ENCODE measurements around the gene ITGA4. TPM values are rescaled to one million over a fixed set of nuclear protein-coding genes. Genes with fewer than 3 reads are reported as not detected.

ITGA4 gene
- total RNA-seq, 1 experiment from 2014 or later, result 2.7 TPM

- H3K27ac Mint-ChIP-seq, result no peak overlapping the region
- TF ChIP-seq ZMAT4 (CRISPR knock-in tag; IDR thresholded peaks at IDR 0.05), result no peak
- TF ChIP-seq NFATC4 (CRISPR knock-in tag; IDR thresholded peaks at IDR 0.05), result no peak
- no peak for TF ChIP-seq CTCF (IDR thresholded peaks at IDR 0.05)
- TF ChIP-seq SOX15 (CRISPR knock-in tag; IDR thresholded peaks at IDR 0.05), result no peak
- no peak for TF ChIP-seq ZNF396 (CRISPR knock-in tag; IDR thresholded peaks at IDR 0.05; ENCODE audit: borderline replicate concordance)
- no peak for TF ChIP-seq RELA (CRISPR knock-in tag; IDR thresholded peaks at IDR 0.05; ENCODE audit: borderline replicate concordance)
- no peak for TF ChIP-seq ZBTB43 (CRISPR knock-in tag; IDR thresholded peaks at IDR 0.05)
- TF ChIP-seq CDX4 (CRISPR knock-in tag; IDR thresholded peaks at IDR 0.05; ENCODE audit: borderline replicate concordance), result no peak
- TF ChIP-seq ZNF416 (CRISPR knock-in tag; IDR thresholded peaks at IDR 0.05), result no peak
- no peak for TF ChIP-seq PREB (CRISPR knock-in tag; IDR thresholded peaks at IDR 0.05; ENCODE audit: borderline replicate concordance)
- no peak for TF ChIP-seq PRRX2 (CRISPR knock-in tag; IDR thresholded peaks at IDR 0.05)
- TF ChIP-seq FOXP1 (CRISPR knock-in tag; IDR thresholded peaks at IDR 0.05; ENCODE audit: borderline replicate concordance), result no peak
- no peak for TF ChIP-seq TEAD1 (CRISPR knock-in tag; IDR thresholded peaks at IDR 0.05)
- ChIA-PET CTCF (no interaction called here), POLR2A (no interaction called here)
- H3K4me1 Mint-ChIP-seq, result no peaks in the 10 kb centered on the region
- no peak overlapping the region for H3K4me3 Mint-ChIP-seq
- H3K36me3 Mint-ChIP-seq, result no peaks in the 10 kb centered on the region
- H3K9me3 Mint-ChIP-seq, result no peaks in the 10 kb centered on the region
- ATAC-seq (no peak), DNase-seq (ENCODE audit: low spot score) (no peak)
- no peaks in the 10 kb centered on the region for H3K27me3 Mint-ChIP-seq (ENCODE audit: low read depth)
Observed at GRCh38 chr2:181526014-181526413, 68.8 kb downstream of the ITGA4 start.

GRCh38 chr2:181527058-181527457, 69.9 kb downstream of the ITGA4 start:
- Mint-ChIP-seq H3K4me1 (no peaks in the 10 kb centered on the region), H3K36me3 (no peaks in the 10 kb centered on the region), H3K9me3 (no peaks in the 10 kb centered on the region), H3K4me3 (no peak overlapping the region), H3K27me3 (ENCODE audit: low read depth) (no peaks in the 10 kb centered on the region), H3K27ac (no peak overlapping the region)
- POLR2A ChIA-PET, result no interaction called here
- no peak for DNase-seq (ENCODE audit: low spot score)
- CTCF ChIA-PET, result no interaction called here
- no peak for ATAC-seq
- no peak for TF ChIP-seq TP53 (CRISPR knock-in tag; IDR thresholded peaks at IDR 0.05)
- no peak for TF ChIP-seq NR2C2 (CRISPR knock-in tag; IDR thresholded peaks at IDR 0.05)
- no peak for TF ChIP-seq ESRRA (CRISPR knock-in tag; IDR thresholded peaks at IDR 0.05; ENCODE audit: borderline replicate concordance)
- no peak for TF ChIP-seq CREB1 (CRISPR knock-in tag; IDR thresholded peaks at IDR 0.05)
- no peak for TF ChIP-seq ETV6 (CRISPR knock-in tag; IDR thresholded peaks at IDR 0.05)
- no peak for TF ChIP-seq MYBL2 (CRISPR knock-in tag; IDR thresholded peaks at IDR 0.05)
- TF ChIP-seq FOXP4 (CRISPR knock-in tag; IDR thresholded peaks at IDR 0.05), result no peak
- no peak for TF ChIP-seq ZBTB43 (CRISPR knock-in tag; IDR thresholded peaks at IDR 0.05)
- no peak for TF ChIP-seq ZNF232 (CRISPR knock-in tag; IDR thresholded peaks at IDR 0.05)
- TF ChIP-seq ZNF416 (CRISPR knock-in tag; IDR thresholded peaks at IDR 0.05), result no peak
- no peak for TF ChIP-seq E2F5 (CRISPR knock-in tag; IDR thresholded peaks at IDR 0.05)
- TF ChIP-seq ELF4 (CRISPR knock-in tag; IDR thresholded peaks at IDR 0.05; ENCODE audit: low read depth), result no peak
- no peak for TF ChIP-seq SOX15 (CRISPR knock-in tag; IDR thresholded peaks at IDR 0.05)
- TF ChIP-seq MXD4 (CRISPR knock-in tag; IDR thresholded peaks at IDR 0.05; ENCODE audit: borderline replicate concordance), result no peak
- TF ChIP-seq FOXJ3 (CRISPR knock-in tag; IDR thresholded peaks at IDR 0.05; ENCODE audit: borderline replicate concordance), result no peak
- no peak for TF ChIP-seq KAT7 (CRISPR knock-in tag; IDR thresholded peaks at IDR 0.05; ENCODE audit: borderline replicate concordance)
- no peak for TF ChIP-seq USF1 (CRISPR knock-in tag; IDR thresholded peaks at IDR 0.05)
